NCI-H446 treated with DMSO at 0.1 percent for 48 hours (cell line): Measurements from ENCODE around the gene WDR74.
"Not testable (repeated sequence)": the region's sequence is repeated elsewhere in the genome, so short reads cannot be mapped to it uniquely, and the experiment has no call there.

ENCODE experiments used
- DNase-seq: peaks from one replicate; lab custom pipeline; 2025; lab: John Stamatoyannopoulos, UW

WDR74 gene

DNA sequence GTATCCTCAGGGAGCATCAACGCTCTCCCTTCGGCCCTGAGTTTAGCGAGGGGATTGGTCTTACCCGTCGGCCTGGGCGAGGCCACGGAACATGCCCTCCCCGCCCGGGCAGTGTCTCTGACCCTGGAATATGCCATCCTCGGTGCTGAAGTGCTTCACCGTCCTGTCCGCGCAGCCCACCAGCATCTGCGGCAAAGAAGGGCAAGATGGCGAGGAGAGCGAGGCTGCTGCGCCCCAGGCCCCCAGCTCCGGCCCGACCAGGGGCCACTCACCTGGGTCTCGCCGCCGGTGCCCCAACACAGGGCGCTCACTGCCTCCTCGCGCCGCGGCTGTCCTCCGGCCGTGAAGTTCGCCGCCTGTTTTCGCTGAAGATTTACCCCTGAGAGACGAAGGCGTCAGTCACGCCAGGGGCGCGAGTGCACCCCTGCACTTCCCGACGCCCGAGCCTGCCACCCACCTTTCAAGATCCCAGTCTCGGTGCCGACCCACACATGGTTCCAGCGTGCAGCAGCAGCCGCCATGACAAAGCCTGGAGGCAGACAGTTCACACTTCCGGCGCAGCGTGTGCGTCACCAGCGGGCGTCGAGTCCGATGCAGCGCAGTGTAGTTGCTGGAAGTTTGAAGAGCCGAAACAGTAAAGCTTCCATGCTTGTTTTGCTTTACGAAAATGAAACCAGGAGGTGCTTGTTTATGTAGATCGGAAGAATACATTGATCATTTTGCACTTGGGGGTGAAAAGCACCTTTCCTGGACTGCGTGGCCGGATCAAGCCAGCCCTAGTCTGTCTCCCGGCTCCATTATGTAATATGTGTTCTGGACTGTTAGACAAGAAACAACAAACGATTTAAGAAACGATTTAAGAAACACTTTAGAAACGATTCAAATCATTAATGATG is at the start of gene WDR74:
TSS of gene WDR74 (minus strand) at position 541 of the 896 bp plus-strand sequence. CDS start at position 521, 20 bp downstream.
- peak; percentile 83 for DNase-seq

DNA sequence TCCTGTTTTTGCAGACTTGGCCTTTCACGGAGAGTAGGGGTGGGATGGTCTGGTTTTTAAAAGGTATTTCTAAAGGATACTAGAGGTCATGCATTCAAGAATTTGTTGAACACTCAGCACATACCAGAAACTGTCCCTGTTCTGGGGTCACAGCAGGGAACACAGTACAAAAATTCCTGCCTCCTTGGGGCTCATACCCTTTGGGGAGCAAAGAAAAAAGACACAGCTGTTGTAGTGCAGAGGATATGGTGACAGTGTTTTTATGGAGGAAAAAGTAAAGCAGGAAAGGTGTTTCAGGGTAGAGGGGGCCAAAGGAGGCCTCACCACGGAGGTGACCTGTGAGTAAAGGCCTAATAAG is 49.7 kb upstream of the WDR74 start:
- DNase-seq, result no peak

DNA sequence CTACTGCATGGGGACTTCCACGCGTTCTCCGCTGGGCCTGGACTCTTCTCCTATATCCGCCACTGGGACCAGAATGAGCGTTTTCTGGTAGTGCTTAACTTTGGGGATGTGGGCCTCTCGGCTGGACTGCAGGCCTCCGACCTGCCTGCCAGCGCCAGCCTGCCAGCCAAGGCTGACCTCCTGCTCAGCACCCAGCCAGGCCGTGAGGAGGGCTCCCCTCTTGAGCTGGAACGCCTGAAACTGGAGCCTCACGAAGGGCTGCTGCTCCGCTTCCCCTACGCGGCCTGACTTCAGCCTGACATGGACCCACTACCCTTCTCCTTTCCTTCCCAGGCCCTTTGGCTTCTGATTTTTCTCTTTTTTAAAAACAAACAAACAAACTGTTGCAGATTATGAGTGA is 49.0 kb upstream of the WDR74 start:
- no peak for DNase-seq

DNA sequence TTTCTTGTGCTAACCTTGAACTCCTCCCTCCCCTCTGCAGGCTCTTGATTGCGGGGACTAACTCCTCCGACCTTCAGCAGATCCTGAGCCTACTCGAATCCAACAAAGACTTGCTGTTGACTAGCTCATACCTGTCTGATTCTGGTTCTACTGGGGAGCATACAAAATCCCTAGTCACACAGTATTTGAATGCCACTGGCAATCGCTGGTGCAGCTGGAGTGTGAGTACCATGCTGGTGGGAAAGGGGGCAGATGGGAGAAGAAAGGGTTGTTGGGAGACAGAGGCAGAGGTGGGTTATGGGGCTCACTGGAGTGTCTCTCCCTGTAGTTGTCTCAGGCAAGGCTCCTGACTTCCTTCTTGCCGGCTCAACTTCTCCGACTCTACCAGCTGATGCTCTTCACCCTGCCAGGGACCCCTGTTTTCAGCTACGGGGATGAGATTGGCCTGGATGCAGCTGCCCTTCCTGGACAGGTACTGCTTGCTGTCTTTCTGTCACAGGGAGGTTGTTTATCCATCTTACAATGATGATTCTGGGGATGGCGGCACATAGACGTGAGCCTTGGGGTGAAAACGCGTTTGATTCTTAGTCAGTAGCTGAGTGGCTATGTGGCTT is 45.9 kb upstream of the WDR74 start:
- no peak for DNase-seq

DNA sequence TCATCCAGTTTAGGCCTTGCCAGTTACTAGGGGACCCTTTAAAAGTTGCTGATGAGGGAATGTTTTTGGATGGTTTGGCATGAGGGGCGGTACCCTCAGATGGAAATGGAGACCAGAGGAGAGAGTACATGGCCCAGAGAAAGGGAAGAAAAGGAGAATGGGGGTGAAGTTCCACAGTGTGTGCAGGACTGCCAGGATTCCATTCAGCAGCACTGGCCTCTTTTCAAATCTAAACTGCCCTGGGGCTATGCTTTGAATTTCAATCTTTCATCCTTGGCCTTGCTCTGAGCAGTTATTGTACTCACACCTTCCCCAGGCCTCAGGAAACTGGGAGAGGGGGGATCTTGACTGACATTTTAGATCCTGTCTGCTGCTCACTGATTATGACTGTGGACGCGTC is 44.3 kb upstream of the WDR74 start:
- DNase-seq, result no peak

DNA sequence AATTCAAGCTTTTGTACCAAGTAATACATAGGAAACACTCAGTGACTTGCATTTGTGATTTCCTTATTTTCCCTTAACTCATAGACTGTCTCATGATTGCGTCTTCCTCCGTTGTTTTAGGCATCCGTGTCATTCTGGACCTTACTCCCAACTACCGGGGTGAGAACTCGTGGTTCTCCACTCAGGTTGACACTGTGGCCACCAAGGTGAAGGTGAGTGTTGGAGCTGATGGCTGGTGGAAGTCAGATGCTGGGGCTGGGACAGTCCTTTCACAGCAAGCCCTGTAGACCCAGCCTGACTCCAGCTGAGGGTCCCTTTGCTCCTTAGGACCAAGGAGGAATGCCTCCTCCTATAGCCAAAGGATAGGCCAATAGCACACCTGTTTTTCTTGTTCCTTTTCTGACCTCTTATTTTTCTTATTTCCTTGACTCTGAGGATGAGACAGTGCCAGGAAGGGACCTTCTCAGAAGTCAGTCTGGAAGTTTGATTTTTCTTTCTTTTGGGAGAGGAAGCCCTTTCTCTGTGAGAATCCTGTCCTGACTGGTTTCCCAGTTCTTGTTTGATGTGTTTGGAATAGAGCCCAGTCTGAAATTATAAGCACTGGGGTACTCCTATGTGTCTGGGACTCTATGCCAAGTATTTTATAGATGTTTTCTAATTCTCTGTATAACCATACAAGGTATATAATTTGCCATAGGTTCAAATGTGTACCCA is 43.6 kb upstream of the WDR74 start:
- DNase-seq, result no peak

DNA sequence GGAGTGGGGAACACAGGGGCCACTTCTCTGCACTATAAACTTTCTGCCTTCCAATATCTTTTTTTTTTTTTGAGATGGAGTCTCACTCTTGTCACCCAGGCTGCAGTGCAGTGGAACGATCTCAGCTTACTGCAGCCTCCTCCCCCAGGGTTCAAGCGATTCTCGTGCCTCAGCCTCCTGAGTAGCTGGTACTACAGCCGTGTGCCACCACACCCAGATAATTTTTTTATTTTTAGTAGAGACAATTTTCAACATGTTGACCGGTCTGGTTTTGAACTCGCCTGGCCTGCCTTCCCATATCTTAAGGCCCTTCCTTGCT is 43.0 kb upstream of the WDR74 start:
- DNase-seq, result no peak

DNA sequence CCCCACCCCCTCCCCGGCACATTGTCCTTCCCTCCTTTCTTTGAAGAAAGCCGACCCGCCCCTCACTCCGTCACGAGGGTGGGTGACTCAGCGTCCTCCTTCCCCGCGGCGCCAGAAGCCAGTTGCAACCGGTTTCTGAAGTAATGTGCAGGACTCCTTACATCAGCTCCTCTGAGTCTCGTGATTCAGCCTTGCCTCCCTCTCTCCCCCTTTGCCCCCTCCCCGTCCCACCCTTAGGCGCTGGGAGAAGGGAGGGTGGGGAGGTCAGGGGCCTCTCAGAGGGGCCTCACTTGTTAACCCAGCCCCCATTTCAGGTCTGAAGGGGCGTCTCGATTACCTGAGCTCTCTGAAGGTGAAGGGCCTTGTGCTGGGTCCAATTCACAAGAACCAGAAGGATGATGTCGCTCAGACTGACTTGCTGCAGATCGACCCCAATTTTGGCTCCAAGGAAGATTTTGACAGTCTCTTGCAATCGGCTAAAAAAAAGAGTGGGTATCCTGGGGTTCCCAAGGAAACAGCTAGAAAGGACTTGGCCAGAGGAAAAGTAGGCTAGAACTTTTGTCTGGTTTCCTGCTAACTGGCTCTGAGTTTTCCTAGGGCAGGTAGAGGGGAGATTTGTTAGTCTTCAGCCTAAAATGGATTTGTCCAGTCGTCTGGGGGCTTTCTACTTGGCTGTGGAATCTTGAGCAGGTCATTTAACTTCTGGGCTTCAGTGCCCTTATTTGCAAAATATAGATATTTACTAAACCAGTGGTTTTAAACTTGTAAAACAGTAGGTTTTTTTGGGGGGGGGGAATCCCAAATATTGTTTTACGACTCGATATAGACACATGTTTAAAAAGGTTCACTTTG is 42.4 kb upstream of the WDR74 start:
- DNase-seq, result peak; percentile 85

DNA sequence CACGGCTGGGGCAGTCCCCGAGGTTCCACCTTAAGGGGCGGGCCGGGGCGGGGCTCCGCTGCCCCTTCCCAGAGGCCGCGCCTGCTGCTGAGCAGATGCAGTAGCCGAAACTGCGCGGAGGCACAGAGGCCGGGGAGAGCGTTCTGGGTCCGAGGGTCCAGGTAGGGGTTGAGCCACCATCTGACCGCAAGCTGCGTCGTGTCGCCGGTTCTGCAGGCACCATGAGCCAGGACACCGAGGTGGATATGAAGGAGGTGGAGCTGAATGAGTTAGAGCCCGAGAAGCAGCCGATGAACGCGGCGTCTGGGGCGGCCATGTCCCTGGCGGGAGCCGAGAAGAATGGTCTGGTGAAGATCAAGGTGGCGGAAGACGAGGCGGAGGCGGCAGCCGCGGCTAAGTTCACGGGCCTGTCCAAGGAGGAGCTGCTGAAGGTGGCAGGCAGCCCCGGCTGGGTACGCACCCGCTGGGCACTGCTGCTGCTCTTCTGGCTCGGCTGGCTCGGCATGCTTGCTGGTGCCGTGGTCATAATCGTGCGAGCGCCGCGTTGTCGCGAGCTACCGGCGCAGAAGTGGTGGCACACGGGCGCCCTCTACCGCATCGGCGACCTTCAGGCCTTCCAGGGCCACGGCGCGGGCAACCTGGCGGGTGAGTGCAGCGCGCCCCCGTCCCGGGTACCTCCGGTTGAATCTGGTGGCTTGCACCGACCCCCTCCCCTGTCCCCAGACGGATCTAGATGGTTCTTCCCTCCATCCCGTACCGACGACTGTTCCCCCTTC is 41.6 kb upstream of the WDR74 start, which contains the start of gene SLC3A2:
TSS of gene SLC3A2 (plus strand) at position 94 of the 776 bp plus-strand sequence. CDS start at position 222, 128 bp downstream.
- DNase-seq, result peak; percentile 84

DNA sequence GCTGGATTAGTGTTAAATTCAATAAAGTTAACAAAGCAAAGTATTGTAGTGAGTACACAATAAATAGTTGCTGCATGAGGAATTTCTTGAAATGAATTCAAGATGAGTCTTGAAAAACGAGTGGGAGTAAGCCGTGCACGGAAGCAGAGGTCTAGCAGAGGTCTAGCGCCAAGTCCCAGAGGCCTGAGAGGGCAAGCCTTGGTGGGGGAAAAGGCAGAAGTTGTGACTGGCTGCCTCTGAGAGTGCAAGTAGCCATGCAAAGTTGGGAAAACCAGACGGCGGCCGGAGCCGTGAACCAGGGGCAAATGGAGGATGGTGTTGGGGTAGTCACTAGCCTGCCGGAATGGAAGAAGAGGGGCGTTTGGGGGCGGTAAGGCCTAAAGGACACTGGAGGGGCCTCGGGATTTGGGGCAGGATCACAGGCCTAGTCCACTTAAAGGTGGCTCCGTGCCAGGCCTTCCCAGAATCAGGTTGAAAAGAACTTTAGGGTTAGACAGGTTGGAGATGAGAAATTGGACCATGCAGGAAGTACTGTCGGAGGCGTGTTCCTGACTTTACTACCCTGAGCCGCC is 40.9 kb upstream of the WDR74 start:
- DNase-seq, result no peak

DNA sequence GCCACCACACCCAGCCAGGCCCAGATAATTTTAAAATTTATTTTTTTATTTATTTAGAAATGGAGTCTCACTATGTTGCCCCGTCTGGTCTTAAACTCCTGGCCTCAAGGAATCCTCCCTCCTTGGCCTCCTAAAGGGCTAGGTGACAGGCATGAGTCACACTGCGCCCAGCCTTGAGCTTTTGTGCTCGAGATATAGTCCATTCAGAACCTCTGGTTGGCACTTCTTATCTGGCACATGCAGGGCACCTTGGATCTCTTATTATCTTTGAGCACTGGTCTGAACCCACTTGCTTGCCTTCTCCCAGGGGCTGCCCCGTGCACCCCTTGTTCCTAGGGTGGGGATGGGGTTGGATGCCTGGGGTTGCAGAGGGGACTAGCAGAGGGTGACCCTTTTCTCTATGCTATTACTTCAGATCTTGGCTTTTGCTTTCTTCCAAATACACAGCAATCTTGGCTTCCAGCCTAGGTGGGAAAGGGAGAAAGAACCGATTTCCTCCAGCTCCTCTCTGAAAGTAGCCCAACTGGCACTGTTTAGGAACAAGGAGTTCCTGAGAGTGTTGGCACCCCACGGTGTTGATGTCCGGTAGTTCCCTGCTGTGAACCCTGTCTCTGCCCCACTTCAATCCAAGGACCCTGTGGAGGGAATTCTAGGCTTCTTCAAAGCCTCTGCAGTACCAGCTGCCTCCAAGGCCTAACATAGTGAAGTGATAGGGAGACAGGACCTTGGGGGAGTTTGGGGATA is 40.0 kb upstream of the WDR74 start:
- no peak for DNase-seq

DNA sequence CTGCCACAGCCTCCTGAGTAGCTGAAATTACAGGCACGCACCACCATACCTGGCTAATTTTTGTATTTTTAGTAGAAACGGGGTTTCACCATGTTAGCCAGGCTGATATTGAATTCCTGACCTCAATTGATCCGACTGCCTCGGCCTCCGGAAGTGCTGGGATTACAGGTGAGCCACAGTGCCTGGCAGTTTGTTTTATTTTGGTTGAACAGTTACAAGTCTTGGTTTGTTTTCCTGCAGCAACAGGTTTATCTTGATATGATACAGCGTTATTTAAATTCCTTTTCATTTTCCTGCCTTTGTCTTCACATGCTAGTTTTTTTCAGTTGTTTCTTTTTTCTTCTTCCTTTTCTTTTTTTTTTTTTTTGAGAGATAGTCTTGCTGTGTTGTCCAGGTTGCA is 37.3 kb upstream of the WDR74 start:
- DNase-seq, result no peak

DNA sequence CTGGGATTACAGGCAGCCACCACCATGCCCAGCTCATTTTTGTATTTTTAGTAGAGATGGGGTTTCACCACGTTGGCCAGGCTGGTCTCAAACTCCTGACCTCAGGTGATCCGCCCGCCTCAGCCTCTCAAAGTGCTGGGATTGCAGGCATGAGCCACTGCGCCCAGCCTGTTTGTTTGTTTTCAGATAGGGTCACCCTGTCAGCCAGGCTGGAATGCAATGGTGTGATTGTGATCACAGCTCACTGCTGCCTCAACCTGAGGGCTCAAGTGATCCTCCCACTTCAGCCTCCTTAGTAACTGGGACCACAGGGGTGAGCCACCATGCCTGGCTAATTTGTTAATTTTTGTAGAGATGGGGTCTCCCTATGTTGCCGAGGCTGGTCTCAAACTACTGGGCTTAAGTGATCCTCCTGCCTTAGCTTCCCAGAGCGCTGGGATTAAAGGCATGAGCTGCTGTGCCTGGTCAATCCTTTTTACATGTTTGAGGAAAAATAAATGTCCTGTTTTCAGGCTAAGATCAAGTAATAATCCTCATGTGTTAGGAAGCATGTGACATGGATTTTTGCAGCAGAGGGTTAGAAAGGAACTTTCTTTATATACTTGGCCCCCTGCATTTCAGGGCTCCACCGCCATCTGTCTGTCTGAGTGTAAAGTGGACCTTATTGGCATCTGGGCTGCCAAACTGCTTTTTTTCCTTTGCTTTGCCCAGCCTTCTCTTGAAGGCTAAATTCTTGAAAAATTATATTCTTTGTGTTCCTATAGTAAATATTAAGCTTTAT is 36.5 kb upstream of the WDR74 start:
- DNase-seq, result no peak

DNA sequence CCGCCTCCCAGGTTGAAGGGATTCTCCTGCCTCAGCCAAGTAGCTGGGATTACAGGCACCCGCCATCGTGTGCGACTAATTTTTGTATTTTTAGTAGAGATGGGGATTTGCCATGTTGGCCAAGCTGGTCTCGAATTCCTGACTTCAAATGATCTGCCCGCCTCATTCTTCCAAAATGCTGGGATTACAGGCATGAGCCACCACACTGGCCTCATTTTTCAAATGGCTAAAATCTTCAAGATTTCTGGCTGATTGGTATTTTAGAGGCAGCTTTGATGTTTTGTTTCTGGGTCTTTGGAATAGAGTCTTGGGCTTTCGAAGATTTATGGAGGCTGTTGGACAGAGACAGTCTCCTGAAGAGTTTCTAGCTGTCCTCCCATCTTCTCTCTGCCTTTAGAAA is 35.5 kb upstream of the WDR74 start:
- DNase-seq, result no peak

DNA sequence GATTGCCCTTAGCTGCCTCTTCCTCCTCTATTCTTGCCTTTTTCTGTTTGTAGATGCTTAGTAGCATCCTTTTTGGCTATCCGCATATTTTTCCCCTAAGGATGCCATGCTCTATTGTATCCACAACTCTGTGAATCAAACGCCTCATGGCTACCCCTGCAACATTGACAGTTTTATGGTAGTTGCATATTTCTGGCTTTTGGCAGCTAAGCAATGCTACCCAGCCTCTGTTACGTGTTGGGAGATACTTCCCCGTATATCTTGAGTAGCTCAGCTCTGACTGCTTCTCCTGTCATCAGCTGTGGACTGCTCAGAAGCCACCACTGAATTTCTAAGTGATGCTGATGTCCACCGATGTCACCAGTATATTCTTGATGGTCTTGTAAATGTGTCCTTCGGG is 26.2 kb upstream of the WDR74 start:
- no peak for DNase-seq

DNA sequence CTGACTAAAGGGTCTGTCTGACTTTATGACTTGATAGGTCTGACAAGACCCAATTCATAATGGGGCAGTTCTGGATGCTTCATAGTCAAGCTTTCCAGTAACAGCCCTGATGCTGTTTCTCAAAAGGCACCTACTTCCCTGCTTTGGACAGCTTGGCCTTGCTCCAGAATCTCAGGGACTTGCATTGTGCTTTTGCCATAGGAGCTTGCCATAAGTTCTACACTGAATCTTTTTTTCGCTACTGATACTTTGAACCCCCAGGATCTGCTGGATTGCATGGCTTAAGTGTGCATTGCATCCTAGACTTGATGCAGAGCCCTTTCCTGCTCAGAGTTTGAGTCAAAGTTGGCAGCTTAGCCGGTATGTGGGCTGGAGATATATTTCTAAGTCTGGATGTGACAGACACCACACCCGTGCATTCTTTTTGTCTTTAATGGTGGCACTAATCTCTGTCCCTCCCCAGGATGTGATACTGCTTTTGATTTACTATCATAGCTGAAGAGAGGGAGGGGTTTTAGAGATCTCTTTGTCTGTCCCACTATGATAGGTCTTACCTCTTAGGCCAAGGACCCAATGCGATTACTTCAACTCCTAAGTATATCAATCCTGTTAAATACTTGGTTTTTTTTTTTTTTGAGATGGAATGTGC is 24.4 kb upstream of the WDR74 start:
- no peak for DNase-seq

DNA sequence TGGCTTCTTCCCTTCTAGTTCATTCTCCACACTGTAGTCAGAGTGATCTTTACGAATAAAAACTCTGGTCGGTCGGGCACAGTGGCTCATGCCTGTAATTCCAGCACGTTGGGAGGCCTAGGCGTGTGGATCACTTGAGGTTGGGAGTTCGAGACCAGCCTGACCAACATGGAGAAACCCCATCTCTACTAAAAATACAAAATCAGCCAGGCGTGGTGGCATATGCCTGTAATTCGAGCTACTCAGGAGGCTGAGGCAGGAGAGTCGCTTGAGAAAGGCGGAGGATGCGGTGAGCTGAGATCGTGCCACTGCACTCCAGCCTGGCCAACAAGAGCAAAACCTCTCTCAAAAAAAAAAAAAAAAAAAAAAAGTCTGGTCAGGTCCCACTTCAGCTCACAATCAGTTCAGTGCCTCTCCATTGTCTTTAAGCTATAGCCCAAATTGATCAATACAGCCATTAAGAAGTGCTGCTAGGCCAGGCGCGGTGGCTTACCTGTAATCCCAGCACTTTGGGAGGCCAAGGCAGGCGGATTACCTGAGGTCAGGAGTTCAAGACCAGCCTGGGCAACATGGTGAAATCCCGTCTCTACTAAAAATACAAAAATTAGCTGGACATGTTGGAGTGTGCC is 22.3 kb upstream of the WDR74 start:
- not testable (repeated sequence) for DNase-seq

DNA sequence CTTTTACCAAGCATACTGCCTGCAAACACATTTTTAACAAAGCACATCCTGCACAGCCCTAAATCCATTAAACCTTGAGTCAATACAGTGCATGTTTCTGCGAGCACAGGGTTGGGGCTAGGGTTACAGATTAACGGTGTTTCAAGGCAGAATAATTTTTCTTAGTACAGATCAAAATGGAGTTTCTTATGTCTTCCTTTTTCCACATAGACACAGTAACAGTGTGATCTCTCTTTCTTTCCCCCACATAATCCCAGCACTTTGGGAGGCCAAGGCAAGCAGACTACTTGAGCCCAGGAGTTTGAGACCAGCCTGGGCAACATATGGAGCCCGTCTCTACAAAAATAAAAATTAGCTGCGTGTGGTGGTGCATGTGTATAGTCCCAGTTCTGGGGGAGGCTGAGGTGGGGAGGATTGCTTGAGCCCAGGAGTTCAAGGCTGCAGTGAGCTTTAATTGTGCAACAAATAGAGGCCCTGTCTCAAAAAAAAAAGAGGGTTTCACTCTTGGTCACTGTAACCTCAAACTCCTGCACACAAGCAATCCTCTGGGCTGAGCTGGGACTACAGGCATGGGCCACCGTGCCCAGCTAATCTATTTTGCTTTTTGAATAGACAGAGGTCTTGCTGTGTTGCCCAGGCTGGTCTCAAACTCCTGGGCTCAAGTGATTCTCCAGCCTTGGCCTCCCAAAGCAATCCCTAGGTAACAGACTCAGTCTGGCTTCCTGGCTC is 21.6 kb upstream of the WDR74 start:
- no peak for DNase-seq
